GM18870 (cell line): Measurements from ENCODE around the gene RGPD5.
"Not testable (repeated sequence)": the region's sequence is repeated elsewhere in the genome, so short reads cannot be mapped to it uniquely, and the experiment has no call there.

Experiments
- ATAC-seq: cut with Tn5 transposase; IDR thresholded peaks from one replicate; pipeline ENCODE4 v1.9.1; 2021; ENCODE audit warnings: moderate library complexity; ENCODE audit not compliant: unreplicated experiment

RGPD5 gene

GRCh38 chr2:109794074-109794737 lies at the start of gene RGPD5:
Gene RGPD5 (plus strand): TSS chr2:109794305. CDS start chr2:109794466, 161 bp downstream.
- peak; percentile 95 for ATAC-seq

DNA sequence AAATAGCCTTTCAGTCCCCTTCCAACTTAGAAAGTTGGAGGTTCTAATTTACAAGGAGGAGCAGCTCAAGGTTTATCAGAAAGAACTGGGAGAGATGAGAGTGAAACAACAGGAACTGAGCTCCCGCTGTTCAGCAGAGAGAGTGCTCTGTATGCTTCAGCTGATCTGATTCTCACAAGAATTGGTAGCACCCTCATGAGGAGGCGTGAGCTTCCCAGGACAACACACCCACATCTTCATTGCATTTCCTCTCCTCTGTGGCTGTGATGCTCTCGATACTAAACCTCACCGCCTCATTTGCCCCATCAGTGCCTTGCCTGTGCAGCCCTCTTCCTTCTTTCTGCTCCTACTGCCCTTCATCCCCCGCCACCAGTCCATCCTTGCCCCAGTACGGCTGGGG lies 42.5 kb upstream of the RGPD5 start:
- not testable (repeated sequence) for ATAC-seq

- ATAC-seq: not testable (repeated sequence)
These were observed 36.8 kb upstream of the RGPD5 start for GRCh38 chr2:109757163-109757824.

GRCh38 chr2:109760265-109761042 lies 33.7 kb upstream of the RGPD5 start:
- not testable (repeated sequence) for ATAC-seq

- not testable (repeated sequence) for ATAC-seq
These were observed 33.1 kb upstream of the RGPD5 start for GRCh38 chr2:109761043-109761454.

DNA sequence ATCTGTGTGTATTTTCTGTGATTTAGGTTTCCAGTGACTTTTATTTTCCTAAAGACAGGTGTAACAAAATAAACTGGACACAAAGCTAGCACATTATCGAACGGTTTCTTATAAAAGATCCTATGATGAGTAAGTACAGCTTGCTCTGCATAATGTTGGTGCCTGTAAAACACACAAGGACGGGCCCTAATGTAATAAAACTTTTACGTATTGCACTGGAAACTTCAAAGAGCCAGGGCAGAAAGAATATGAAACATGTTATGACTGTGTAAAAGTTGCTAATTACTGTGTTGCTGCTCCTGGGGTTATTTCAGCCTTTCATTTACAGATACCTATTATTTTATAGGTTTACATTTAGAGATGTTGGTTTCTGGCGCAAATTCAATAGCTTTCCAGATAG lies 32.1 kb upstream of the RGPD5 start:
- not testable (repeated sequence) for ATAC-seq

- not testable (repeated sequence) for ATAC-seq
These were observed 28.0 kb upstream of the RGPD5 start for GRCh38 chr2:109766074-109766473.

- not testable (repeated sequence) for ATAC-seq
These were observed 27.1 kb upstream of the RGPD5 start for GRCh38 chr2:109766886-109767578.

GRCh38 chr2:109768934-109769333 lies 25.2 kb upstream of the RGPD5 start:
- ATAC-seq: not testable (repeated sequence)

GRCh38 chr2:109779118-109779517 lies 15.0 kb upstream of the RGPD5 start:
- not testable (repeated sequence) for ATAC-seq

DNA sequence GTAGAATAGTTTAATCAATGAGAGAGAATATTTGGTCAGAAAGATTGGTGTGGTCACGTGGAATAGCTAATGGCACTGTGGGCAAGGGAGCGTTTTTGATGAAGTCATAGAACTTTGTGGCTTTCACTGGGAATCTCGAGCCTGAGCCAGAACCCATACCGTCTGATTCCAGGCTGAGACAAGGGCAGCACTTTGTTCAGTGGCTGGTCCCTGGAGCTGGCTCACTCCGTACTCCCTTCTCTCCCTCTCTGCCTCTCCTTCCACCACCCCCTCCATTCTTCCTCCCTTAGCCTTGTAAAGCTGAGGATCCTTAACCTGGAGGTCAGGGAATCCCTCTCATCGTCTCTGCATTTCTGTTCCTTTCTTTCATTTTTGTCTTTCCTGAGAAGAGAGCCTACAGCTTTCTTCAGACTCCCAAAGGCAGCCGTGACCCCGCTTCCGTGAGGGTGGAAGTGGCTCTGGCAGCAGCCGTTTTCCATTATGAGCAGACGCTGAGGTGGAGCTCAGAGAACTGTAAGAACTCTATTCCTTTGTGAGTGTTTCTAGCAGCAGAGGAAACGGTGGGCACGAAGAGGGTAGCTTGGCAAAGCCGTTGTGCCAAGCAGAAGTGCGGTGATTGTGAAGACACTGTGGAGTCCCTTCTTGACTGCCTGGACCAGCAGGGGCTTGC lies 12.8 kb upstream of the RGPD5 start:
- not testable (repeated sequence) for ATAC-seq

- not testable (repeated sequence) for ATAC-seq
These were observed 11.6 kb upstream of the RGPD5 start for GRCh38 chr2:109782446-109782993.

DNA sequence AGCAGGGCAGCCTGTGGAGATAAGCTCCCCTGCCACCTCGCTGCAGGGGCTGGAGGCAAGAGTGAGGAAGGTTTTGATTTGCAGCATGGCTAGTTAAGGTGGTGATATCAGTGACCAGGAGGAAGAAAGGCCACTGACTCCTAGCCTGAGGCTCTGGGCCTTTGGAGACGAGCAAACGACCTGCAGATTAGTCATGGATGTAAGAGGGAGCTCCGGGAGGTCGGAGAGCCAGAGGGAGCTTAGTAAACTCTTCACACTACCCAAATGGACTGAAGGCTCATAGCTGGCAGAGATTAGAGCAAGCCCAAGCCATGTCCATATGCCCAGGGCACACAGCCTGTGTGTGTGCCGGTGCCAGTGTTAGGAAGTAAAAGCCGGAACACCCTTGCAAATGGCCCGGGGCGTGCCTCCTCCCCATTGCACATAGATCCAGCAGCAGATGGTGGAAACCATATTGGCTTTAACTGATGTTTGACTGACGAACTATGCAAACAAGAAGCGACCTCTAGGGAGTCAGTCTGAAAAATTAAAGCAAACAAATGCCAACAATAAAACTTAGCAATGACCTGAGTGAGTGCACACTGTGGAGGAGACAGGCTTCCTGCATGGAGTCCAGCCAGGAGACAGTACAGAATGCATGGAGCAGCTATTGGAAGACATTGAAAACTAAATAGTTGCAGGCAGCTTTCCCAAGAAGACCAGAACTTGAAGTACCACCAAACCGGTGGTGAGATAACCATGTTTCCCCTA lies 2.4 kb upstream of the RGPD5 start:
- ATAC-seq: not testable (repeated sequence)

DNA sequence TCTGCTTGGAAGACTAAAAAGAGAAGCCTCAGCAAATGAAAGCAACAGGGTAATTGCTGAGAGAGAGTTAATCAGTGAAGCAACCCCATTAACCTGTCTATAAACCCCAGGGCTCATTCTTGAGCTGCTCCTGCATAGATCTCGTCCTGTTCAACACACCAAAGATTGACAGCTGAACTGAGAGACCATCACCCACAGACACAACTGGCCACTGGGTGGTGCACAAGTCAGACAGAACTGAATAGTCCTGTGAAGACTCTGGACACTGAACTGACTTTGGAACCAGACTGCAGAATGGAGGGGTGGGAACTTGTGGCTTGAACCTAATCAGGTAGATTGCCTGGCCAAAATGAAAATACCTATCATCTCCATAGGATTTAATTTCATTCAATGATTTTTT lies 1.4 kb upstream of the RGPD5 start:
- peak; percentile 44 for ATAC-seq

DNA sequence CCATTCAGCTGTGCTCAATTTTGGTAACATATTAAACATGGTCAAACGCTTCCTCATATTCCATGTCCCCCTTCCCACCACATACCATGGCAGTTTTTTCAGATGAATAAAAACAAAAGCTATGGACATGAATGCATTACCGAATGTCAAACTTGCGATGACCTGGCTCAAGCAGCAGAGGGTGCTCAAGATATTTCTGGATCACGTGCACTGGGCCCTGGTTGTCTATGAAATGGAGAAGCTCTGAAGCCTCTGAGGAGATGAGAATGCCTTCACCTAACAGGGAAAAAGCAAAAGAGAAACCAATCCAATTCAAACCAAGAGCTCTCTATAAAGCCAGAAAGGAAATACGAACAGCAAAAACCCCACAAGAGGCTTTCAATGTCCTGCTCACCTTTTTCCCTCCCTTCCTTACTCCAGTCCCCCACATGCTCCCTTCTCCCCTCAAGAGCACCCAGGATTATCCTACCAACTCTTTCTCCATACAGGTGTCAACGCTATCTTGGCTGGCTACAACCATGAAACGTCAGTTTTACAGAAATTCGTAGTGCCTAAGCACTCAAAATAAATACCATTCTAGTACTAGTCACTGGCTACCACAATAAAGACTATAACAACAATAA lies 77.1 kb downstream of the RGPD5 start:
- ATAC-seq: peak; percentile 80

- not testable (repeated sequence) for ATAC-seq
These were observed 82.5 kb downstream of the RGPD5 start for GRCh38 chr2:109876625-109877024.

DNA sequence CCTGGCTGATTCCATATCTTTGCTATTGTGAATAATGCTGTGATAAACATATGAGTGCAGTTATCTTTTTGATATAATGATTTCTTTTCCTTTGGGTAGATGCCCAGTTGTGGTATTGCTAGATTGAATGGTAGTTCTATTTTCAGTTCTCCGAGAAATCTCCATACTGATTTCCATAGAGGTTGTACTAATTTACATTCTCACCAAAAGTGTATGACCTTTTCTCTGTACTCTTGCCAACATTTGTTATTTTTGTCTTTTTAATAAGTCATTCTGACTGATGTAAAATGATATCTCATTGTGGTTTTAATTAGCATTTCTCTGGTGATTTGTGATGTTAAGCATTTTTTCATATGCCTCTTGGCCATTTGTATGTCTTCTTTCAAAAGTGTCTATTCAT lies 88.0 kb downstream of the RGPD5 start:
- ATAC-seq: not testable (repeated sequence)

DNA sequence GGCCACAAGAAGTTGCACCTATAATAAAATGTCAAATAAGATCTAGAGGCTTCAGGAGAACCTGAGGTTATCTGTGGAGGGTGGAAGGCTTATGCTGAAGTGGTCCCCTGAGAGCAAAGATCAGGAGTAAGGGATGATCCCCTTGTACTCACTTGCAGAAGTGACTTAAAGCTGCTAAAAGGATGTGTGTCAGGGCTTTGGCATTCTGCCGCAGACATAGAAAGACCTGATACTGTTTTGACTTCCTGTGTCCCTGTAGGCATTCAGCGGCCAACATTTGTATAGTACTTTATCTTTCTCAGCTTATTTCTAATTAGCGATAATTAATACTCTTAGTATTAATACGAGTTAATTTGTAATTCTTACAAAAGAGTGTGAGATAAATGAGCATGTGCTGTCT lies 94.3 kb downstream of the RGPD5 start:
- ATAC-seq: not testable (repeated sequence)

GRCh38 chr2:109889909-109890308 lies 95.8 kb downstream of the RGPD5 start:
- ATAC-seq: not testable (repeated sequence)
